Calu3 (cell line): ENCODE results near the gene DNPEP. TPM values are rescaled to one million over a fixed set of nuclear protein-coding genes. Genes with fewer than 3 reads are reported as not detected.

ENCODE experiments used
- BruUV-seq: library from RNA; stranded (reverse); fragments of 400-500 nt; replicated peaks from 2 replicates; lab custom pipeline; 2021; lab: Mats Ljungman, UMichigan
- CTCF ChIA-PET: fragments of 300-600 bp; sonication (Branson Sonifier 250); formaldehyde crosslinking; loops from one replicate; lab custom pipeline; 2022; ENCODE audit warnings: antibody characterized with exemption; lab: Charles Lee
- DNase-seq: peaks from one replicate; pipeline ENCODE4 v3.0.0; 2022
- H3K27ac Mint-ChIP-seq: one replicate; pipeline ENCODE4 v1.8.0; 2022; ENCODE audit warnings: mixed read lengths; ENCODE audit not compliant: unreplicated experiment
- H3K27me3 Mint-ChIP-seq: one replicate; pipeline ENCODE4 v1.8.0; 2022; ENCODE audit warnings: mixed read lengths; ENCODE audit not compliant: unreplicated experiment
- H3K36me3 Mint-ChIP-seq: one replicate; pipeline ENCODE4 v1.8.0; 2022; ENCODE audit warnings: mild to moderate bottlenecking, moderate library complexity, mixed read lengths; ENCODE audit not compliant: insufficient read depth, unreplicated experiment
- H3K4me1 Mint-ChIP-seq: one replicate; pipeline ENCODE4 v1.8.0; 2022; ENCODE audit warnings: mild to moderate bottlenecking, low read depth, mixed read lengths; ENCODE audit not compliant: unreplicated experiment
- H3K4me3 Mint-ChIP-seq: one replicate; pipeline ENCODE4 v1.8.0; 2022; ENCODE audit warnings: mild to moderate bottlenecking, low read depth, moderate library complexity, mixed read lengths; ENCODE audit not compliant: unreplicated experiment
- H3K9me3 Mint-ChIP-seq: one replicate; pipeline ENCODE4 v1.8.0; 2022; ENCODE audit warnings: low read depth, mixed read lengths; ENCODE audit not compliant: unreplicated experiment
- CTCF ChIP-seq: fragments of 200-600 bp; IDR thresholded peaks from one replicate; pipeline ENCODE4 v1.8.0; 2022; ENCODE audit warnings: antibody characterized with exemption; ENCODE audit not compliant: unreplicated experiment
- intact Hi-C: fragments of 100-400 bp; cut with micrococcal nuclease; formaldehyde crosslinking; loops from one replicate; pipeline ENCODE4 v1.10.0; 2022; ENCODE audit not compliant: unreplicated experiment
- total RNA-seq: library from RNA; stranded (reverse); gene quantifications from 2 replicates; pipeline ENCODE4 v1.2.3, GENCODE V29; 2022

Gene DNPEP
- total RNA-seq, 1 experiment from 2014 or later: 75.1 TPM

- intact Hi-C loops: no loop called here
- no peak overlapping the region for H3K4me3 Mint-ChIP-seq
- TF ChIP-seq CTCF: no peak
- no peaks in the 10 kb centered on the region for H3K9me3 Mint-ChIP-seq
- no peak overlapping the region for H3K27ac Mint-ChIP-seq
- no TSS peak for BruUV-seq
- no peaks in the 10 kb centered on the region for H3K4me1 Mint-ChIP-seq
- H3K36me3 Mint-ChIP-seq: peaks cover 38% of the 10 kb centered on the region
- H3K27me3 Mint-ChIP-seq: no peaks in the 10 kb centered on the region
- CTCF ChIA-PET: no interaction called here
- DNase-seq: no peak
Measured at GRCh38 chr2:219380926-219381325, 6.8 kb downstream of the DNPEP start.

GRCh38 chr2:219378163-219378851 lies 9.4 kb downstream of the DNPEP start:
- CTCF ChIA-PET: no interaction called here
- intact Hi-C loops: no loop called here
- Mint-ChIP-seq H3K36me3 (peaks cover 29% of the 10 kb centered on the region), H3K4me3 (no peak overlapping the region), H3K4me1 (no peaks in the 10 kb centered on the region), H3K27ac (no peak overlapping the region), H3K27me3 (no peaks in the 10 kb centered on the region), H3K9me3 (no peaks in the 10 kb centered on the region)
- no peak for TF ChIP-seq CTCF
- no peak for DNase-seq
- BruUV-seq: no TSS peak

GRCh38 chr2:219369447-219369861 lies 18.3 kb downstream of the DNPEP start:
- Mint-ChIP-seq H3K4me1 (peaks cover 19% of the 10 kb centered on the region), H3K27ac (no peak overlapping the region), H3K36me3 (peaks cover 7% of the 10 kb centered on the region), H3K27me3 (no peaks in the 10 kb centered on the region), H3K4me3 (no peak overlapping the region), H3K9me3 (no peaks in the 10 kb centered on the region)
- no TSS peak for BruUV-seq
- intact Hi-C loops: no loop called here
- TF ChIP-seq CTCF: no peak
- DNase-seq: no peak
- CTCF ChIA-PET: no interaction called here

GRCh38 chr2:219368690-219369191 lies 19.0 kb downstream of the DNPEP start:
- Mint-ChIP-seq H3K27me3 (no peaks in the 10 kb centered on the region), H3K36me3 (peaks cover 5% of the 10 kb centered on the region), H3K9me3 (no peaks in the 10 kb centered on the region), H3K4me1 (peaks cover 19% of the 10 kb centered on the region), H3K27ac (no peak overlapping the region), H3K4me3 (no peak overlapping the region)
- TF ChIP-seq CTCF: no peak
- CTCF ChIA-PET: no interaction called here
- no TSS peak for BruUV-seq
- intact Hi-C loops: no loop called here
- DNase-seq: no peak
